H54 (cell line): ENCODE data around the gene IP6K3.
A peak's percentile ranks its signal among the peaks of the same experiment; 100 is the strongest.

Experiments
- DNase-seq: peaks from one replicate; pipeline ENCODE4 v3.0.0; 2011; ENCODE audit warnings: low spot score, mixed read lengths; ENCODE audit not compliant: insufficient read length
- FAIRE-seq: peaks from 3 replicates; lab custom pipeline; 2011; peaks lifted over from hg19 to GRCh38; lab: Jason Lieb, UNC
- POLR2A ChIP-seq: IDR thresholded peaks from 2 replicates; pipeline ENCODE4 v1.6.1; 2011; ENCODE audit warnings: low read depth, mild to moderate bottlenecking, low read length

Gene IP6K3

DNA sequence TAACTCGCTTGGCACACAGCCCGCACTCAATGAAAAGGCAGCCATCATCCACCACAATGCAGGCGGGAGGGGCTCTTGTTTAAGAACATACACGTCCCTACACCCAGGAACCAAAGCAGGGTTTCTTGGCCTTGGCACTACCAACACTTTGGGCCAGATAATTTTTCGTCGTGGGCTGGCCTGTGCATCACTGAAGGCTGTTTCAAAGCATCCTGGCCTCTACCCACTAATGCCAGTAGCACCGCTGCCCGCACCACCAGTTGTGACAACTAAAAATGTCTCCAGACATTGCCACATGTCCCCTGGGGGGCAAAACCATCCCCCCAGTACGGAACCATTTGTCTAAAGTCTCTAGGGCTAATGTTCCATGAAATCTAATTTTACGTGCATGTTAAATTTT lies 48.2 kb downstream of the IP6K3 start:
- no peak for TF ChIP-seq POLR2A
- DNase-seq, result no peak
- FAIRE-seq, result no peak

DNA sequence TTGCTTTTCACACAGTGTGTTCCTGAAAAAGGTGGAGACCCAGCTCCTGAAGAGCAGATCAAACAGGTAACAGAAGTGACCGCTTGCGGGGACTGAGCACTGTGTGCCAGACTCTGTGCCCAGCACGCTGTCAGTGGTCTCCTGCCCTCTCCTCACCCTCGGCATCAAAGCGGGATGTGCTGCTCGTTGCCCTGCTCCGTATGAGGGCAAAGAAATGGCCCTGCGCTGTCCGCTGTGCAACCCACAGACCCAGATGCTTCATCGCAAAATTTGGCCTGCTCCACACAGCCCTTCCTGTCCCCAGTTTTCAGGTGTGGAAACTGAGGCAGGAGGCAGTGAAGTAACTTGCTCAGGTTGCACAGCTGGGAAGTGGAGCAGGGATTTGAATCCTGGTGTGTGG lies 48.9 kb downstream of the IP6K3 start:
- no peak for TF ChIP-seq POLR2A
- FAIRE-seq (no peak), DNase-seq (no peak)

DNA sequence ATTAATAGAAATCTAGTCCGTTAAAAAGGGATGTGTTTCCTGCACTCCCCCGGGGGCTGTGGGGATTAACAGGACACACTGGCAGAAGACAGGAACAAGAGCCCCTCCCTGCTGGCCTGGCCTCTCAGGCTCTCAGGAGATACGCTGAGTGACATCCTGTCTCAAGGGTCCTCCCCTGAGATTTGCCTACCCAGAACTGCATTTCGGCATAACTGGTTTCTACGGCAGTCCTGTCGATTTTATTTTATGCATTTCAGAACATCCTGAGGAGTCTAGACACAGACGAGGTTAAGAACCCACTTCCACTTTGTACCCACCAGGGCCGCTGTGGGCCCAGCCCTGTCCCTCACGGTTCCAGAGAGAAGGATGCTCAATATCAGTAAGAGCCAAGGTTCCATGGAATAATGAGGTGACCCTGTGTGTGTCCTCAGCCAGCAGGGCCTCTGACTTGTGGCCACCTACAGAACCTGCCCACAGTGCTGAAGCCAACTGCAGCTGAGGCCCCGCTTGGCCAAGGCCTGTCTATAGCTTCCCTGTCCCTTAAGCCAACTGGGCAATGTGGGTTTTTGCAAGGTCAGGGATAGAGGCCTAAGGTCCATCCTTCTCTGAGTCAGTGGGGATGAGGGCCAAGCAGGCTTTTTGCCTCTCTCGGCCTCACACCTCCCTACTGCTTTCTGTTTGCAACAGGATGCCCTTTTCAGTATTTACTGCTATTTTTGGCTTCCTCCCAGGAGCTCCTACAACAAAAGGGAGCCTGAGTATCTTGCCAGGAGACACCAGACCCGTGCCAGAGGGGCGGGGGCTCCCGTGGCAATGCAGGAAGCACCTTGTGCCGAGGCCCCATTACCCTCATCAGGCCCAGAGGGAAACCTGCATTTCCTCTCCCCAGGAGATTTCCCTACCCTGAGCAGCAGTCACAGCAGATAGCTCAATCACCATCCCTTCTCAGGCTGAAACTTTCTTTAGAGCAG lies 49.9 kb downstream of the IP6K3 start:
- DNase-seq (peak; percentile 68), FAIRE-seq (peak; percentile 62)
- TF ChIP-seq POLR2A, result no peak

DNA sequence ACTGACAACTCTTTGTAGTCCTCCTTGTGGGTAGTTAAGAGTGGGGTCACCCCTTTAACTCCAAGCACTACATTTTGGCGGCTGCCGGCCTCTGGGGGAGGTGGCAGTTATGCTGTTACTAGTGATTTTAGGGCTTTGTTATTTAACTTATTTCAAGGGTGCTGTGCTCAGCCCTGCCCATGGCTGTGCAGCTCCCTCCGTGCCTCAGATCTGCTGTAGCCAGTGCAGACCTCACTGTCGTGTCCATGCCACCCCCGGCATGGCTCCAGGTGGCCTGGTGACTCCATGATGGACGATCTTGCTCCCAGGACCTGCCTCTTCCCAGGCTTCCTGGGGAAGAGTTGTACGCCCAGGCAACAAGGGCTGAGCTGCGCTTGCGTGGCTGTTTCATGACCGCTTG lies 50.6 kb downstream of the IP6K3 start:
- TF ChIP-seq POLR2A, result no peak
- FAIRE-seq (no peak), DNase-seq (no peak)

DNA sequence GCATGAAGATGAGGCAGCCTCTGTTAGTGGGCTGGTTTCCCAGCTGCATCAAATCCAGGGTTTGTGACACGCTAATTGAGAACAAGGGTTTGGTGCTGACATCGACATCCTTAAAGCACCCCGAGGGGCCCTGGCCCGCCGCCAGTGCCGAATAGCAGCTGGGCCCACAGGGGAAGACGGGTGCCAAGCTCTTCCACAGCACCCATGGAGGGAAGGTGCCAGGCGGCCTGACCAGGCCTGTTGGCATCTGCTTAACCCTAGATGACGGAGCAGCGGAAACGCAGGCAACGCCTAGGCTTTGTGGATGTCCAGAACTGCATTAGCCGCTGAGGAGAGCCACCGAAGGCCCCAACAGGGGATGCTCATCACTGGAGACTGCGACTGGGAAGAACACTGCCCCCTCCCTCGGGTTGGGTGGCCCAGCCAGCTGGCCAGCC lies 51.2 kb downstream of the IP6K3 start:
- no peak for TF ChIP-seq POLR2A
- FAIRE-seq, result no peak

DNA sequence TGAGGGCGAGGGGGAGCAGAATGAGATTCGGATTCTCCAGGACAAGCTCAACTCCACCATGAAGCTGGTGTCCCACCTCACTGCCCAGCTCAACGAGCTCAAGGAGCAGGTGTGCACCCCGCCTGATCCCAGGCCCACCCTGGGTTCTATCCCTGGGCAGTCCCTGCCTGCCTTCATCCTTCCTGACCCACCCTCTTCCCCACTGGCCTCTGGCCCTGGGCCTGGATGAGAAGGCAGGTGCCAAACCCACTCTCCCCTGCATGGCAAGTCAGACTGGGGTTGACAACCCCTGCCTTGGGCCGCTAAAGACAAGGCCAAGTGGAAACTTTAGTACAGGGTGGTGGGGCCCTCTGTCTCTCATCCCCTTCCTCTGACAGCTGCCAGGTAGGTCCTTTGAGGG lies 51.7 kb downstream of the IP6K3 start:
- FAIRE-seq, result no peak
- no peak for TF ChIP-seq POLR2A

More for the DNA sequence above, 51.2 kb downstream of the IP6K3 start:
- DNase-seq, result no peak

DNA sequence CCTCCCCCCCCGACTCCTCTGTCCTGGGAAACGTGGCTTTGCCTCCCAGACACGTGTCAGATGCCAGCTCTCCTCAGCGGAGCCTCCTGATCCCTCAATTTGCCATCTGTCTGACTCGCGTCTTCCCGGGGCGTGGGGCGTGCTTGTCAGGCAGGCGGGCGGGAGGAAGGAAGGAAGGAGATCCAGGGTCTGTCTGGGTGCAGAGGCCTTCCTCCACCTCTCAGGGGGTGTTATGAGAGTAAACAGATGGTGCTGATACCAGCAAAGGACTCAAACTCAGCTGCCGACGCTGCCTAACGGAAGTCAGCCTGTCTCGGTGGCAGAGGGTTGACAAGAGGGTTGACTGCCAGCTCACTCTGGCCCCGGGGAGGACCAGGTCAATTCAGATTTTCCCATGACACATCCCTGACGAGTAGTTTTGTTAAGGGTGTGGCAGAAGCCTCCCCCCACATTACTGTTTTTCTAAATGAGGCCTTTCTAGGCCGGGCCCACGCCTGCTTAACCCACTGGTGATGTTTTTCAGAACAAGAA lies 52.2 kb downstream of the IP6K3 start:
- no peak; the same call in 1 of the 2 replicates for TF ChIP-seq POLR2A
- DNase-seq (peak; percentile 80), FAIRE-seq (no peak)

More for the DNA sequence above, 51.7 kb downstream of the IP6K3 start:
- no peak for DNase-seq

DNA sequence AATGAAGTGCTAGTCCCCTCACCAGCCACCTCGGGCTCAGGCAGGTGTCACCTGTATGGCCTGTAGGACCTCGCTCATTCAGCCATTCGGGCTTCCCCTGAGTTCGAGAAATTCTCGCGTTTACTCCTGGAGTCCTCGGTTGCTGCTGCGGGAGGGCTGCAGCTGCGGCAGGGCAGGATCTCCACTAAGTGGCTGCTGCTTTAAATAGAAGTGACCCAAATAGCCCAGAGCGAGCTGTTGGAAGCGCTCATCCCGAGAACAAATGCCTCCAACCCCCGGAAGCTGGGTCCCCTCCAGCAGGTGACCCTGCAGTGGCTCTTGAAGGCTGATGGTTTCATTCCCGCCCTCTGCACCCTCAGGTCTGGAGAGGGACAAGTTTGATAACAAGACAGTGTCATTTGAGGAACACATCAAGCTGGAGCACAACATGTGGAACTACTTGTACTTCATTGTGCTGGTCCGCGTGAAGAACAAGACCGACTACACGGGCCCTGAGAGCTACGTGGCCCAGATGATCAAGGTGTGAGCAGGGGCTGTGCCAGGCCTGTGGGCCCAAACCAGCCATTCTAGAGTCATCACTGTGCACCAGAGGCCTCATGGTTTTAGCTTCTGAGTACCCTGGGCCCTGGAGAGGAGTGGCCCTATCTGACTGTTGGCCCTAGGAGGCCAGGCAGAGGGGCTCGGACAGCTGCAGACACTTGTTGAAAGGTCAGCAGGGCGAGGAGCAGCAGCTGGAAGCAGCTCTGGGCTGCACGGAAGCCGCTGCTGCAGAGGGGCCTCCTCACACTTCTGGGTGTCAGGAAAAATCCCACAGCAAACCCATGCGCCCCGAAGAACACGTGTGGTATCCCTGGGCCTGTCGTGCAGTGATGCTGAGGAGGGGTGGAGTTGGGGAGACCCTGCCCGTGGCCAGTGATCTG lies 53.3 kb downstream of the IP6K3 start:
- no peak for DNase-seq
- FAIRE-seq, result no peak
- TF ChIP-seq POLR2A, result no peak

DNA sequence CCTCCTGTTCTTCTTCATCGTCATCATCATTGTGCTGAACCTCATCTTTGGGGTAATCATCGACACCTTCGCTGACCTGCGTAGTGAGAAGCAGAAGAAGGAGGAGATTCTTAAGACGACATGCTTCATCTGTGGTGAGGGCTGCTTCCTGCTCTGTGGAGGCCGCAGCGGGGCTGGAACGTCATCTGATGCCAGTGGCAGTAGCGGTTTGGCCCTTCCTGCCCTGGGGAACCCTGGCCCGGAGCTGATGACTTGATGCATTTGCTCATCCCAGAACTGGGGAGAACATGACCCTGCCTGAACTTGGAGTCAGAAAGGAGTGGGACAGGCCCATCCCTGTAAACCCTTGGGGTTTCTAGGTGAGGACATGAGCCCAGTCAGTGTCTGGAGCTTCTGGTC lies 53.9 kb downstream of the IP6K3 start:
- DNase-seq, result no peak
- FAIRE-seq, result no peak
- TF ChIP-seq POLR2A, result no peak

DNA sequence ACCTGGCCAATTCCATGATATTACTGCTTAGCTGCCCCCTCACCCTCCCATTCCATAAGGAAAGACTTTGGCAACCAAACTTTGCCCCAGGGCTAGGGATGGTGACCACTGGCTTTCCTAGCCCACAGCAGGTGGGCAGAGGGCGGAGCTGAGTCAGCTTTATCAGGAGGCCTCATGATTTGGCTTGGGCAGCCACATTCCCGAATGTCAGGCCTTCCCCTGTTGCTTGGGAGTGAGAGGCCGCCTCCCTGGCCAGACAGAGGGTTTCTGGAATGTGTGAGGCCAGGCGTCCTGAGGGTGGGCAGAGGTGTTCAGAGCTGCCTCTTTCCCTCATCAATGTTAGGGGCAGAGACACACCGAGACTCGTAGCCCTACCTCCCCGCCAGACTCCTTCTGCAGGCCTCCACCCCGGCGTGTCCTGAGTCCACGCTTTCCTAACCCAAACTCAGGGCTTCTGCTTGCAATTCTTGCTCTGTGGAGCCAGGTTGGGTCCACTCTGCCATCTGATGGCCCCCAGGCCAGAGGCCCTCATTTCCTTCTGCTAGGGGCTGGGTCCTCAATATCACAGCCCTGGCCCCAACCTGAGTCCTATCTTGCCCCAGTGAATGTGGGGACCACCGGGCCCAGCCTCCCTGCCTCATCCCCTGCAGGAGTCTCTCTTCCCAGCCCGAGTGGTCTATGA lies 54.5 kb downstream of the IP6K3 start:
- DNase-seq (peak; percentile 75), FAIRE-seq (no peak)
- TF ChIP-seq POLR2A, result no peak

DNA sequence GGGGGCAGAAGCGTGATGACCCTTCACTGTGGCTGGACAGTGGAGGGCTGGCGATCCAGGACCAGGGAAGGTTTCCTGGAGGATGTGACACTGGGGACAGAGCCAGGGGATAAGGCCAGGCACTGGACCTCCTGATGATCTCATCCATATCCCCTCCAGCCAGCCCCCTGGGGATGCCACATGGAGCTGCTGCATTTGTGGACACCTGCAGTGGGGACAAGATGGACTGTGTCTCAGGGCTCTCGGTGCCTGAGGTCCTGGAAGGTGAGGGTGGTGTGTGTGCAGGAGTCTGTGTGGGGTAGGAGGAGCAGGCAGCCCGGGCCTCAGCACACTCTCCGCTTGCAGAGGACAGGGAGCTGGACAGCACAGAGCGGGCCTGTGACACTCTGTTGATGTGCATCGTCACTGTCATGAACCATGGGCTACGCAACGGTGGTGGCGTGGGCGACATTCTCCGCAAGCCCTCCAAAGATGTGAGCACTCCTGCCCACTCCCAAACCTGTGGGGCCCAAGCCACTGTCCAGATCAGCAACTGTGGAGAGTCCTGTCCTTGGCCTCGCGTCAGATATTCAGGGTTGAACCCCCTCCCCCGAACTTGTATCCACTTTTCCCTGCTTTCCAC lies 55.1 kb downstream of the IP6K3 start:
- no peak for DNase-seq
- no peak for FAIRE-seq
- TF ChIP-seq POLR2A, result no peak

DNA sequence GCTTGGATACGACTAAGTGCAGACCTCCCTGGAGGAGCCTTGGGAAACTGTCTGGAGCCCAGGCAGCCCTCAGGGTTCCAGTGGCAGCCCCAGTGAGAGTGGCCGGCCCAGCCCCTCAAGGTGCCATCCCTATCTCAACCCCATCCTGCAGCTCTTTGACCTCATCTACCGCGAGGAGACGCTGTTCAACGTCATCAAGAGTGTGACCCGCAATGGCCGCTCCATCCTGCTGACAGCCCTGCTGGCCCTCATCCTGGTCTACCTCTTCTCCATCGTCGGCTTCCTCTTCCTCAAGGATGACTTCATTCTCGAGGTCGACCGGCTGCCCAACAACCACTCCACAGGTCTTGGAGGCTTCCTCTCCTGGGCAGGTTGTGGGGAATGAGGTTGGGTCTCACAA lies 55.9 kb downstream of the IP6K3 start:
- no peak for TF ChIP-seq POLR2A
- DNase-seq (no peak), FAIRE-seq (no peak)

DNA sequence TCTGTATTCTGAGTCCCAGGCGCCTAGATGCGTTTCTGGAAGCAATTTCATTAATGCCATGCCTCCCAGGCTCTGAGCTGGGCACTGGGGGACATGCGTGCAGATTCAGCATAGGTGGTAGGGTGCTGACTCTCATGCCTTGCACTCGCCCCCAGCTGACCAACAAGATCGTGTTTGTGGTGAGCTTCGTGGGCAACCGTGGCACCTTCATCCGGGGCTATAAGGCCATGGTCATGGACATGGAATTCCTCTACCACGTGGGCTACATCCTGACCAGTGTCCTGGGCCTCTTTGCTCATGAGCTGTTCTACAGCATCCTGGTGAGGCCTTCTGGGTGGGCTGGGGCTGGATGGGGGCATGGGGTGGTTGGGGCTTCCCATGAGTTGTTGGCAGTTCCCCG lies 56.8 kb downstream of the IP6K3 start:
- DNase-seq, result no peak
- TF ChIP-seq POLR2A, result no peak
- FAIRE-seq, result no peak

DNA sequence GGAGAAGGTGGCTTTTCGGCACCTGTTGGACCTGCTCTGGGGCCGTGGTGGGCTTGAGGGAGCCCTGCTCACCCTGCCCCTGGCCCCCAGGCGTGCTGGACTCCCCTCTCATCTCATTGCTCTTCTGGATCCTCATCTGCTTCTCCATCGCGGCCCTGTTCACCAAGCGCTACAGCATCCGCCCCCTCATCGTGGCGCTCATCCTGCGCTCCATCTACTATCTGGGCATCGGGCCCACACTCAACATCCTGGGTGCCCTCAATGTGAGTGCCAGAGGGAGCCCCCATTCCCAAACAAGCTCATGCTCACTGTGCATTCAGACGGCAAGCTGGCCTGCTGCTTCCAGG lies 57.6 kb downstream of the IP6K3 start:
- DNase-seq (no peak), FAIRE-seq (no peak)
- TF ChIP-seq POLR2A, result no peak
